GM18502 (cell line): Measurements from ENCODE around the gene WWC1.
"Not testable (repeated sequence)": the region's sequence is repeated elsewhere in the genome, so short reads cannot be mapped to it uniquely, and the experiment has no call there.

Experiments
- ATAC-seq: cut with Tn5 transposase; IDR thresholded peaks from one replicate; pipeline ENCODE4 v1.9.1; 2021; ENCODE audit warnings: mild to moderate bottlenecking; ENCODE audit not compliant: unreplicated experiment, poor library complexity

WWC1 gene

GRCh38 chr5:168327994-168328393 is 36.5 kb downstream of the WWC1 start:
- no peak for ATAC-seq

- peak; percentile 79 for ATAC-seq
These were observed 37.4 kb downstream of the WWC1 start for GRCh38 chr5:168328814-168329213.

- no peak for ATAC-seq
These were observed 37.9 kb downstream of the WWC1 start for GRCh38 chr5:168329302-168329701.

GRCh38 chr5:168332042-168332441 is 40.6 kb downstream of the WWC1 start:
- no peak for ATAC-seq

GRCh38 chr5:168334280-168334679 is 42.8 kb downstream of the WWC1 start:
- no peak for ATAC-seq

GRCh38 chr5:168334695-168335094 is 43.2 kb downstream of the WWC1 start:
- ATAC-seq: no peak

- ATAC-seq: no peak
These were observed 45.9 kb downstream of the WWC1 start for GRCh38 chr5:168337361-168337760.

GRCh38 chr5:168339109-168339771 is 47.8 kb downstream of the WWC1 start:
- ATAC-seq: no peak

- ATAC-seq: not testable (repeated sequence)
These were observed 48.3 kb downstream of the WWC1 start for GRCh38 chr5:168339772-168340140.

- ATAC-seq: no peak
These were observed 49.0 kb downstream of the WWC1 start for GRCh38 chr5:168340487-168340886.

GRCh38 chr5:168341178-168341577 is 49.7 kb downstream of the WWC1 start:
- no peak for ATAC-seq

GRCh38 chr5:168342151-168342825 is 50.8 kb downstream of the WWC1 start:
- no peak for ATAC-seq

- ATAC-seq: no peak
These were observed 51.5 kb downstream of the WWC1 start for GRCh38 chr5:168342985-168343384.

- ATAC-seq: no peak
These were observed 55.0 kb downstream of the WWC1 start for GRCh38 chr5:168346417-168346816.

- peak; percentile 82 for ATAC-seq
These were observed 56.1 kb downstream of the WWC1 start for GRCh38 chr5:168347368-168348083.

- ATAC-seq: no peak
These were observed 56.6 kb downstream of the WWC1 start for GRCh38 chr5:168348084-168348414.

- no peak for ATAC-seq
These were observed 58.9 kb downstream of the WWC1 start for GRCh38 chr5:168350315-168350714.

- no peak for ATAC-seq
These were observed 61.9 kb downstream of the WWC1 start for GRCh38 chr5:168353216-168353957.

GRCh38 chr5:168354397-168354796 is 63.0 kb downstream of the WWC1 start:
- no peak for ATAC-seq

GRCh38 chr5:168356171-168356570 is 64.7 kb downstream of the WWC1 start:
- ATAC-seq: no peak

GRCh38 chr5:168356592-168356991 is 65.1 kb downstream of the WWC1 start:
- ATAC-seq: no peak
